Activated CD8-positive, alpha-beta T cell treated with anti-CD3 and anti-CD28 coated beads for 36 hours (primary cell): ENCODE results near the gene MEGF8. TPM values are rescaled to one million over a fixed set of nuclear protein-coding genes. Genes with fewer than 3 reads are reported as not detected.

Source experiments
- ATAC-seq: fragments of 200-7000 bp; cut with Tn5 transposase; one replicate; pipeline ENCODE4 v1.10.0; 2021; ENCODE audit warnings: mild to moderate bottlenecking, moderate library complexity
- CTCF ChIA-PET: fragments of 350-600 bp; sonication (Branson Sonifier 250); formaldehyde crosslinking; loops from one replicate; lab custom pipeline; 2021; ENCODE audit warnings: antibody characterized with exemption; lab: Charles Lee
- POLR2A ChIA-PET: fragments of 350-600 bp; sonication (Branson Sonifier 250); formaldehyde crosslinking; loops from one replicate; lab custom pipeline; 2021; ENCODE audit warnings: antibody characterized with exemption; lab: Charles Lee
- DNase-seq: peaks from one replicate; pipeline ENCODE4 v3.0.0-alpha.2; 2020
- H3K27ac Mint-ChIP-seq: one replicate; pipeline ENCODE4 v1.8.0; 2021; ENCODE audit warnings: mild to moderate bottlenecking, mixed read lengths
- H3K27me3 Mint-ChIP-seq: one replicate; pipeline ENCODE4 v1.8.0; 2021; ENCODE audit warnings: mixed read lengths
- H3K36me3 Mint-ChIP-seq: one replicate; pipeline ENCODE4 v1.8.0; 2021; ENCODE audit warnings: low read depth, mixed read lengths
- H3K4me1 Mint-ChIP-seq: one replicate; pipeline ENCODE4 v1.8.0; 2021; ENCODE audit warnings: low read depth, mixed read lengths
- H3K4me3 Mint-ChIP-seq: one replicate; pipeline ENCODE4 v1.8.0; 2021; ENCODE audit warnings: mild to moderate bottlenecking, moderate library complexity, mixed read lengths
- H3K9me3 Mint-ChIP-seq: one replicate; pipeline ENCODE4 v1.8.0; 2021; ENCODE audit warnings: mixed read lengths
- CTCF ChIP-seq: fragments of 200-600 bp; IDR thresholded peaks from one replicate; pipeline ENCODE4 v1.8.0; 2022; ENCODE audit warnings: antibody characterized with exemption, mild to moderate bottlenecking
- intact Hi-C: fragments of 100-400 bp; cut with micrococcal nuclease; formaldehyde crosslinking; loops from one replicate; pipeline ENCODE4 v1.10.0; 2022
- total RNA-seq, 2 experiments: library from RNA; stranded (reverse); gene quantifications; one replicate each; pipeline ENCODE4 v1.2.3, GENCODE V29; 2021

Gene MEGF8
- total RNA-seq, 2 experiments from 2014 or later: 7.0 to 8.0 TPM

- peaks cover 28% of the 10 kb centered on the region for H3K4me1 Mint-ChIP-seq
- no peaks in the 10 kb centered on the region for H3K9me3 Mint-ChIP-seq
- H3K36me3 Mint-ChIP-seq: peaks cover 19% of the 10 kb centered on the region
- ChIA-PET POLR2A (no interaction called here), CTCF (interaction anchor here (1.0 kb wide), 1 partner anchor 35 kb away, joined by 3 read pairs; no protein-coding TSS in a partner anchor)
- TF ChIP-seq CTCF: no peak
- H3K27ac Mint-ChIP-seq: no peak overlapping the region
- intact Hi-C loops: no loop called here
- ATAC-seq (no peak), DNase-seq (no peak)
- no peaks in the 10 kb centered on the region for H3K27me3 Mint-ChIP-seq
- no peak overlapping the region for H3K4me3 Mint-ChIP-seq
These were observed 78.2 kb downstream of the MEGF8 start for GRCh38 chr19:42403586-42403985.

GRCh38 chr19:42406111-42406510 is 80.7 kb downstream of the MEGF8 start:
- H3K4me3 Mint-ChIP-seq: no peak overlapping the region
- DNase-seq (no peak), ATAC-seq (no peak)
- no peak overlapping the region for H3K27ac Mint-ChIP-seq
- peaks cover 19% of the 10 kb centered on the region for H3K36me3 Mint-ChIP-seq
- POLR2A ChIA-PET: no interaction called here
- peaks cover 9% of the 10 kb centered on the region for H3K4me1 Mint-ChIP-seq
- TF ChIP-seq CTCF: no peak
- no peaks in the 10 kb centered on the region for H3K9me3 Mint-ChIP-seq
- intact Hi-C loops: no loop called here
- H3K27me3 Mint-ChIP-seq: no peaks in the 10 kb centered on the region
- CTCF ChIA-PET: interaction anchor here (0.9 kb wide), 1 partner anchor 27 kb away, joined by 3 read pairs; no protein-coding TSS in a partner anchor

- no peak overlapping the region for H3K27ac Mint-ChIP-seq
- POLR2A ChIA-PET: interaction anchor here (0.5 kb wide), 1 partner anchor 76 kb away, joined by 3 read pairs; no protein-coding TSS in a partner anchor
- ATAC-seq (no peak), DNase-seq (no peak)
- H3K27me3 Mint-ChIP-seq: no peaks in the 10 kb centered on the region
- CTCF ChIA-PET: interaction anchor here (0.9 to 1.3 kb wide), 3 partner anchors 11 to 43 kb away, joined by 3 to 5 read pairs (median 4); no protein-coding TSS in a partner anchor
- peaks cover 19% of the 10 kb centered on the region for H3K36me3 Mint-ChIP-seq
- intact Hi-C loops: no loop called here
- H3K9me3 Mint-ChIP-seq: no peaks in the 10 kb centered on the region
- no peak for TF ChIP-seq CTCF
- H3K4me1 Mint-ChIP-seq: peaks cover 2% of the 10 kb centered on the region
- no peak overlapping the region for H3K4me3 Mint-ChIP-seq
These were observed 81.8 kb downstream of the MEGF8 start for GRCh38 chr19:42407085-42407815.

- no peaks in the 10 kb centered on the region for H3K9me3 Mint-ChIP-seq
- no peak overlapping the region for H3K4me3 Mint-ChIP-seq
- H3K27me3 Mint-ChIP-seq: no peaks in the 10 kb centered on the region
- ATAC-seq: no peak
- CTCF ChIA-PET: interaction anchor here (1.3 kb wide), 1 partner anchor 42 kb away, joined by 4 read pairs; no protein-coding TSS in a partner anchor
- DNase-seq: no peak
- H3K36me3 Mint-ChIP-seq: peaks cover 19% of the 10 kb centered on the region
- H3K4me1 Mint-ChIP-seq: no peaks in the 10 kb centered on the region
- no peak for TF ChIP-seq CTCF
- intact Hi-C loops: no loop called here
- POLR2A ChIA-PET: no interaction called here
- no peak overlapping the region for H3K27ac Mint-ChIP-seq
These were observed 82.4 kb downstream of the MEGF8 start for GRCh38 chr19:42407816-42408175.

- CTCF ChIA-PET: interaction anchor here (1.1 kb wide), 1 partner anchor 11 kb away, joined by 3 read pairs; no protein-coding TSS in a partner anchor
- Mint-ChIP-seq H3K27ac (no peak overlapping the region), H3K4me1 (no peaks in the 10 kb centered on the region), H3K9me3 (no peaks in the 10 kb centered on the region), H3K27me3 (no peaks in the 10 kb centered on the region), H3K4me3 (no peak overlapping the region), H3K36me3 (peaks cover 15% of the 10 kb centered on the region)
- POLR2A ChIA-PET: interaction anchor here (0.9 kb wide), 1 partner anchor 14 kb away, joined by 6 read pairs; no protein-coding TSS in a partner anchor
- TF ChIP-seq CTCF: no peak
- intact Hi-C loops: no loop called here
- no peak for DNase-seq
- no peak for ATAC-seq
These were observed 84.0 kb downstream of the MEGF8 start for GRCh38 chr19:42409477-42409876.
